SU-DHL-6 (cell line): ENCODE measurements around the gene DSTN.

Experiments used
- H2AFZ ChIP-seq: fragments of 200-600 bp; sonication (generic); 2 replicates; pipeline ENCODE4 v1.6.1; 2014; ENCODE audit warnings: low read depth, mild to moderate bottlenecking, moderate library complexity, mixed read lengths, antibody characterized with exemption, low read length; ENCODE audit not compliant: severe bottlenecking
- H3F3A ChIP-seq: fragments of 200-600 bp; shearing (Covaris generic); 2 replicates; pipeline ENCODE4 v1.6.0; 2016; ENCODE audit warnings: antibody characterized with exemption, mild to moderate bottlenecking; ENCODE audit not compliant: insufficient read depth
- H3K27ac ChIP-seq: fragments of 200-600 bp; sonication (generic); 2 replicates; pipeline ENCODE4 v1.5.1; 2016; ENCODE audit warnings: low read depth, mild to moderate bottlenecking, low read length, moderate library complexity, mixed read lengths
- H3K27me3 ChIP-seq: fragments of 200-600 bp; sonication (generic), shearing (Covaris generic); 2 replicates; pipeline ENCODE4 v1.6.0; 2014; ENCODE audit warnings: mild to moderate bottlenecking, low read length
- H3K36me3 ChIP-seq: fragments of 200-600 bp; sonication (generic); 2 replicates; pipeline ENCODE4 v1.6.1; 2014; ENCODE audit warnings: mild to moderate bottlenecking, low read length, mixed read lengths
- H3K4me2 ChIP-seq: fragments of 300-600, 200-600 bp; shearing (Covaris generic), sonication (generic); 2 replicates; pipeline ENCODE4 v1.6.0; 2014; ENCODE audit warnings: low read length, low read depth, mild to moderate bottlenecking; ENCODE audit not compliant: poor library complexity, severe bottlenecking
- H3K4me3 ChIP-seq: fragments of 200-600 bp; sonication (generic); 2 replicates; pipeline ENCODE4 v1.5.1; 2014; ENCODE audit warnings: antibody characterized with exemption, low read length, mild to moderate bottlenecking, mixed read lengths; ENCODE audit not compliant: insufficient read depth, poor library complexity, severe bottlenecking
- H3K79me2 ChIP-seq: fragments of 200-600 bp; sonication (generic); 2 replicates; pipeline ENCODE4 v1.6.1; 2014; ENCODE audit warnings: mild to moderate bottlenecking, low read length, moderate library complexity; ENCODE audit not compliant: insufficient read depth
- H3K9ac ChIP-seq: fragments of 200-600 bp; sonication (generic); 2 replicates; pipeline ENCODE4 v1.7.0; 2014; ENCODE audit warnings: mild to moderate bottlenecking, low read length
- H3K9me2 ChIP-seq: fragments of 200-600 bp; sonication (generic); replicated peaks from 2 replicates; pipeline ENCODE4 v1.6.1; 2014; ENCODE audit warnings: low read length; ENCODE audit not compliant: insufficient read depth
- H3K9me3 ChIP-seq: fragments of 200-600 bp; sonication (generic); 2 replicates; pipeline ENCODE4 v1.6.1; 2014; ENCODE audit warnings: low read length, mixed read lengths; ENCODE audit not compliant: insufficient read depth
- H4K20me1 ChIP-seq: fragments of 200-600 bp; sonication (generic); 2 replicates; pipeline ENCODE4 v1.6.1; 2014; ENCODE audit warnings: low read depth, mild to moderate bottlenecking, antibody characterized with exemption, low read length, moderate library complexity, mixed read lengths
- CTCF ChIP-seq: fragments of 200-600 bp; sonication (generic); IDR thresholded peaks from one replicate; pipeline ENCODE4 v1.5.1; 2017; ENCODE audit warnings: antibody characterized with exemption, mild to moderate bottlenecking, low read length, moderate library complexity; ENCODE audit not compliant: insufficient read depth, poor library complexity, severe bottlenecking
- EZH2phosphoT487 ChIP-seq: fragments of 200-600 bp; sonication (generic), shearing (Covaris generic); conservative IDR thresholded peaks from 2 replicates; pipeline ENCODE4 v1.6.1; 2018; ENCODE audit warnings: mild to moderate bottlenecking, antibody characterized with exemption, low read length, moderate library complexity, mixed read lengths

The DSTN gene

GRCh38 chr20:17645546-17646208 is 75.8 kb downstream of the DSTN start:
- Histone ChIP-seq H3K36me3 (no peaks in the 10 kb centered on the region), H3K27ac (no peak overlapping the region), H3F3A (no peaks in the 10 kb centered on the region), H3K4me2 (no peak overlapping the region), H3K9ac (no peak overlapping the region), H2AFZ (no peak overlapping the region), H3K79me2 (no peaks in the 10 kb centered on the region), H3K27me3 (no peaks in the 10 kb centered on the region), H4K20me1 (no peaks in the 10 kb centered on the region), H3K9me3 (no peaks in the 10 kb centered on the region), H3K4me3 (no peak overlapping the region), H3K9me2 (no peaks in the 10 kb centered on the region)
- TF ChIP-seq EZH2phosphoT487 (no peak), CTCF (no peak)

- no peak overlapping the region for H3K9ac ChIP-seq
Observed at GRCh38 chr20:17646209-17646960, 76.5 kb downstream of the DSTN start.

GRCh38 chr20:17646961-17647301 is 77.1 kb downstream of the DSTN start:
- H3F3A ChIP-seq: no peaks in the 10 kb centered on the region
- no peak overlapping the region for H3K27ac ChIP-seq
- no peak overlapping the region for H3K4me3 ChIP-seq
- H3K36me3 ChIP-seq: no peaks in the 10 kb centered on the region
- H3K79me2 ChIP-seq: no peaks in the 10 kb centered on the region
- H2AFZ ChIP-seq: no peak overlapping the region
- no peak for TF ChIP-seq EZH2phosphoT487
- no peak for TF ChIP-seq CTCF
- H3K4me2 ChIP-seq: no peak overlapping the region
- no peaks in the 10 kb centered on the region for H3K9me3 ChIP-seq
- H3K9ac ChIP-seq: no peak overlapping the region
- no peaks in the 10 kb centered on the region for H3K27me3 ChIP-seq
- no peaks in the 10 kb centered on the region for H4K20me1 ChIP-seq
- H3K9me2 ChIP-seq: no peaks in the 10 kb centered on the region

More at GRCh38 chr20:17646209-17646960, 76.5 kb downstream of the DSTN start:
- Histone ChIP-seq H3K36me3 (no peaks in the 10 kb centered on the region), H3K4me3 (no peak overlapping the region), H3F3A (no peaks in the 10 kb centered on the region), H4K20me1 (no peaks in the 10 kb centered on the region), H3K9me3 (no peaks in the 10 kb centered on the region), H3K27ac (no peak overlapping the region), H3K79me2 (no peaks in the 10 kb centered on the region), H3K9me2 (no peaks in the 10 kb centered on the region), H3K27me3 (no peaks in the 10 kb centered on the region), H3K4me2 (no peak overlapping the region), H2AFZ (no peak overlapping the region)
- TF ChIP-seq CTCF (no peak), EZH2phosphoT487 (no peak)
